PC-9 (cell line): ENCODE results near the gene NHLRC3. TPM values are rescaled to one million over a fixed set of nuclear protein-coding genes. Genes with fewer than 3 reads are reported as not detected.

ENCODE experiments used
- BruUV-seq: library from RNA; stranded (reverse); fragments of 400-500 nt; replicated peaks from 2 replicates; lab custom pipeline; 2021; lab: Mats Ljungman, UMichigan
- CTCF ChIA-PET: fragments of 300-600 bp; sonication (Branson Sonifier 250); formaldehyde crosslinking; loops from one replicate; lab custom pipeline; 2022; ENCODE audit warnings: antibody characterized with exemption; lab: Charles Lee
- POLR2A ChIA-PET: fragments of 300-600 bp; sonication (Branson Sonifier 250); formaldehyde crosslinking; loops from one replicate; lab custom pipeline; 2022; ENCODE audit warnings: antibody characterized with exemption; ENCODE audit not compliant: unreplicated experiment; lab: Charles Lee
- DNase-seq, 2 experiments: peaks; one replicate each; pipeline versions ENCODE4 v3.0.0 to v3.0.0-alpha.2; 2015 to 2022; ENCODE audit warnings: mixed read lengths in 1 of 2
- H2AFZ ChIP-seq: fragments of 200-600 bp; sonication (generic); 2 replicates; pipeline ENCODE4 v1.8.1; 2017; ENCODE audit warnings: antibody characterized with exemption
- H3F3A ChIP-seq: fragments of 200-600 bp; sonication (generic); 2 replicates; pipeline ENCODE4 v1.8.1; 2017; ENCODE audit warnings: antibody characterized with exemption, mild to moderate bottlenecking, low read depth; ENCODE audit not compliant: insufficient read depth
- H3K27ac ChIP-seq: fragments of 200-600 bp; sonication (generic); 2 replicates; pipeline ENCODE4 v1.6.1; 2016; ENCODE audit warnings: mixed run types
- H3K27me3 ChIP-seq: fragments of 200-600 bp; sonication (generic); 2 replicates; pipeline ENCODE4 v1.6.1; 2016; ENCODE audit warnings: low read depth, mixed run types; ENCODE audit not compliant: insufficient read depth
- H3K36me3 ChIP-seq: fragments of 200-600 bp; sonication (generic); 2 replicates; pipeline ENCODE4 v1.6.1; 2016; ENCODE audit warnings: low read depth, mixed run types
- H3K4me1 ChIP-seq: fragments of 200-600 bp; sonication (generic); replicated peaks from 2 replicates; pipeline ENCODE4 v1.6.1; 2016; ENCODE audit warnings: mixed run types; ENCODE audit not compliant: insufficient read depth
- H3K4me2 ChIP-seq: fragments of 200-600 bp; sonication (generic); 2 replicates; pipeline ENCODE4 v1.6.1; 2017; ENCODE audit warnings: mixed run types
- H3K4me3 ChIP-seq: fragments of 200-600 bp; sonication (generic); 2 replicates; pipeline ENCODE4 v1.6.1; 2016; ENCODE audit warnings: mixed run types
- H3K79me2 ChIP-seq: fragments of 200-600 bp; sonication (generic); 2 replicates; pipeline ENCODE4 v1.6.1; 2017; ENCODE audit warnings: low read depth, mixed run types
- H3K9me2 ChIP-seq: fragments of 200-600 bp; sonication (generic); 2 replicates; pipeline ENCODE4 v1.8.1; 2017; ENCODE audit warnings: mild to moderate bottlenecking; ENCODE audit not compliant: insufficient read depth
- H3K9me3 ChIP-seq: fragments of 200-600 bp; sonication (generic); 2 replicates; pipeline ENCODE4 v1.8.1; 2016; ENCODE audit warnings: low read depth; ENCODE audit not compliant: insufficient read depth
- H4K20me1 ChIP-seq: fragments of 200-600 bp; sonication (generic); 2 replicates; pipeline ENCODE4 v1.8.1; 2017; ENCODE audit not compliant: insufficient read depth
- CTCF ChIP-seq: fragments of 200-600 bp; sonication (generic); conservative IDR thresholded peaks from 2 replicates; pipeline ENCODE4 v1.6.1; 2017; ENCODE audit warnings: mixed run types, antibody characterized with exemption, mild to moderate bottlenecking, moderate library complexity
- EZH2 ChIP-seq: fragments of 200-600 bp; sonication (generic); IDR thresholded peaks from 2 replicates; pipeline ENCODE4 v1.8.0; 2017; ENCODE audit warnings: antibody characterized with exemption, low read depth
- intact Hi-C: fragments of 100-400 bp; cut with micrococcal nuclease; formaldehyde crosslinking; loops from one replicate; pipeline ENCODE4 v1.10.0; 2022; ENCODE audit not compliant: unreplicated experiment
- total RNA-seq: library from RNA; stranded (reverse); gene quantifications from 2 replicates; pipeline ENCODE4 v1.2.3, GENCODE V29; 2021

NHLRC3 gene
- total RNA-seq, 1 experiment from 2014 or later: 25.6 TPM

- H2AFZ ChIP-seq: no peak overlapping the region
- TF ChIP-seq EZH2: no peak
- TF ChIP-seq CTCF: no peak
- H4K20me1 ChIP-seq: no peaks in the 10 kb centered on the region
- no peaks in the 10 kb centered on the region for H3F3A ChIP-seq
- CTCF ChIA-PET: no interaction called here
- H3K9me3 ChIP-seq: no peaks in the 10 kb centered on the region
- H3K4me1 ChIP-seq: no peaks in the 10 kb centered on the region
- no peak overlapping the region for H3K4me2 ChIP-seq
- POLR2A ChIA-PET: no interaction called here
- no peak overlapping the region for H3K4me3 ChIP-seq
- no peak overlapping the region for H3K27ac ChIP-seq
- H3K79me2 ChIP-seq: no peaks in the 10 kb centered on the region
- intact Hi-C loops: no loop called here
- BruUV-seq: no TSS peak
- no peak for DNase-seq
- H3K27me3 ChIP-seq: no peaks in the 10 kb centered on the region
- H3K9me2 ChIP-seq: no peaks in the 10 kb centered on the region
- no peaks in the 10 kb centered on the region for H3K36me3 ChIP-seq
Measured at GRCh38 chr13:39091586-39091985, 53.3 kb downstream of the NHLRC3 start.

GRCh38 chr13:39095500-39095899, 57.2 kb downstream of the NHLRC3 start:
- Histone ChIP-seq H3K4me3 (no peak overlapping the region), H3K9me3 (no peaks in the 10 kb centered on the region), H3K4me1 (no peaks in the 10 kb centered on the region), H3K4me2 (no peak overlapping the region), H2AFZ (no peak overlapping the region), H3K9me2 (no peaks in the 10 kb centered on the region), H3K27ac (no peak overlapping the region), H3K79me2 (no peaks in the 10 kb centered on the region), H3F3A (no peaks in the 10 kb centered on the region), H3K36me3 (no peaks in the 10 kb centered on the region), H3K27me3 (no peaks in the 10 kb centered on the region), H4K20me1 (no peaks in the 10 kb centered on the region)
- TF ChIP-seq EZH2 (no peak), CTCF (no peak)
- no peak for DNase-seq
- no TSS peak for BruUV-seq
- intact Hi-C loops: no loop called here
- ChIA-PET POLR2A (no interaction called here), CTCF (no interaction called here)

DNA sequence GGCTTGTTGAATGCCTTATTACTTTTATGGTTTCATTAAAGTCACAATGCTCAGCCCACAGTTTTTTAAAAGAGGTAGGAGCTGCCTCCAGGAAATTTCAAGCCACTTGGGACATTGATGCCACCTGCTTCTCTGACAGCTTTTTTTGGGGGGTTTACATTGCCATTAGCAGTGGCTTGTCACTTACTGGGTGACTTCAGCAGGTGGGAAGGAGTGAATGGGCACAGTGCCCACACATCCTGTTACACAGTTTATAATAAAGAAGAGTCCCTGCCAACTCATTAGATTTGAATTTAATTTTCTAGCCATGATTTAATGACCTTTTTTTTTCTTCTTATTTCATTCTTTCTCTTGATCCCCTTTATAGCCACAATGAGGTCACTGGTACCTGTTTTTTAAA, 61.0 kb downstream of the NHLRC3 start:
- POLR2A ChIA-PET: no interaction called here
- intact Hi-C loops: no loop called here
- no peaks in the 10 kb centered on the region for H3K9me2 ChIP-seq
- H3K4me2 ChIP-seq: no peak overlapping the region
- no peaks in the 10 kb centered on the region for H3K36me3 ChIP-seq
- H3F3A ChIP-seq: no peaks in the 10 kb centered on the region
- H3K4me1 ChIP-seq: no peaks in the 10 kb centered on the region
- TF ChIP-seq CTCF (no peak), EZH2 (no peak)
- no peaks in the 10 kb centered on the region for H4K20me1 ChIP-seq
- no peaks in the 10 kb centered on the region for H3K9me3 ChIP-seq
- H3K79me2 ChIP-seq: no peaks in the 10 kb centered on the region
- no peak overlapping the region for H3K4me3 ChIP-seq
- BruUV-seq: no TSS peak
- H3K27me3 ChIP-seq: no peaks in the 10 kb centered on the region
- CTCF ChIA-PET: no interaction called here
- no peak for DNase-seq
- H3K27ac ChIP-seq: no peak overlapping the region
- H2AFZ ChIP-seq: no peak overlapping the region

Other genes with a start within 250 kb of the NHLRC3 start
- not detected in 2 replicates for gene STOML3, start 47.6 kb upstream of the NHLRC3 start, total RNA-seq
- 30.1 and 32.3 TPM in 2 replicates for gene PROSER1, start 367 bp upstream of the NHLRC3 start, total RNA-seq